ENCODE results near the gene KLHL3. TPM values are rescaled to one million over a fixed set of nuclear protein-coding genes. Genes with fewer than 3 reads are reported as not detected.

KLHL3 gene
- total and polyA plus RNA-seq, 9 of the 15 experiments (the other 6 are each of a cell fraction or from before 2014, with no cell fraction given) = under 0.01 to 1.5 (median 0.22) TPM

DNA sequence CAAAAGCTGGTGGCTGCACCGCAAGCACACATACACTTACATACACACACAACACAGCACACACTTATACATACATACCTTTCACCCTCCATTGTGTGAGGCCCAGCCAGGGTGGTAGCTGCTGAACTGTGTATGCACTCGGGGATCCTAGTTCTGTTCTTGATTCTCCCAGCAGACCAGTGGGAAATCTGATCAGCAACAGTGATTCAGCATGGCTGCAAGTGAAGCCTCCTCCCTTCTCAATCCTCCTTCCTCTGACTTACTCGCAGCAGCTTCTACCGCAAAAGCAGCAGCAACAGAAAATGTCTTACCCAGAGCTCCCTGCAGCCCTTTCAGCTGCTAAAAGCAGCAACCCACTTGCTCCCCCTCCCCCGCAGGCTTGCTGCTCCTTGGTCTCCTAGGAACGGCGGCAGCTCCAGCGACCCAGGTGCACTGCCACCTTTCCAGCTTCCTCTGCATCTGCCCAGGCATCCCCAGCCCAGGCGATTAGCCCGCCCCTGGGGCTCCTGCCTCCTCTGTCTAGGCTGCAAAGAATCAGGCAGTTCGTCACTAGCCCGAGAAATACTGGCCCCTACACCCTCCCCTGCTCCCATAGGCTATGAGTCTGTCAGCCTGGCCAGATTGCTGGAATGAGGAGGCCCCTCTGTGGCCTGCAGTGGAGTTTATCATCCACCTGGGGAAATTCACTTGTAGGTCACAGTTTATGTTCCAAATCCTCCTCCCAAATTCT lies at the start of gene KLHL3 (continued):
- TF ChIP-seq, protein P1, sequence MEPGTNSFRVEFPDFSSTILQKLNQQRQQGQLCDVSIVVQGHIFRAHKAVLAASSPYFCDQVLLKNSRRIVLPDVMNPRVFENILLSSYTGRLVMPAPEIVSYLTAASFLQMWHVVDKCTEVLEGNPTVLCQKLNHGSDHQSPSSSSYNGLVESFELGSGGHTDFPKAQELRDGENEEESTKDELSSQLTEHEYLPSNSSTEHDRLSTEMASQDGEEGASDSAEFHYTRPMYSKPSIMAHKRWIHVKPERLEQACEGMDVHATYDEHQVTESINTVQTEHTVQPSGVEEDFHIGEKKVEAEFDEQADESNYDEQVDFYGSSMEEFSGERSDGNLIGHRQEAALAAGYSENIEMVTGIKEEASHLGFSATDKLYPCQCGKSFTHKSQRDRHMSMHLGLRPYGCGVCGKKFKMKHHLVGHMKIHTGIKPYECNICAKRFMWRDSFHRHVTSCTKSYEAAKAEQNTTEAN (CRISPR knock-in tag; IDR thresholded peaks at IDR 0.05) = no peak

DNA sequence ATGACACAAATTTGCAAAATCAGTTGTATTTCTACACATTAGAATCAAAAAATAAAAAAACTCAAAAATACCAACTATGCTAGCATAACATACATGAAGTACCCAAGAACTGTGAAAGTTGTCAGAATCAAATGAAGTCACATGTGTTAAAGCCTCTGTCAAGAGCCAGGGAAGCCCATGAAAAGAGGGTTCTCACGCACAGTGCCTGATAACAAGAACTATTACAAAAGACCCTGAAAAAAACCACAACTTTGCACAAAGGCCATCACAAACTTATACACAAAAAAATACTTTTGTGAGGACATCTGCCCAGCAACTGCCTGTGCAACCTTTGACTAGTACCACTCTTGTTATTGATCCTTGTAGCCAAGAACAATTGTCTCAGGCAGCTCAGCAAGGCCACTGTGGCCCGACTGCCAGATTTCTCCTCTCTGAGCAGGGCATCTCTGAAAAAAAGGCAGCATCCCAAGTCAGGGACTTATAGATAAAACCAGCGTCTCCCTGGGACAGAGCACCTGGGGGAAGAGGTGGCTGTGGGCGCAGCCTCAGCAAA lies 47.2 kb upstream of the KLHL3 start:
- 6% methylated on average over 4 of the region's 4 CpGs for WGBS (ENCODE audit: insufficient coverage, low coverage, missing lambda C conversion rate)
- no peak overlapping the region for H2AFZ ChIP-seq (ENCODE audit: low read depth, low read length)
- TF ChIP-seq ZNF384 (IDR thresholded peaks at IDR 0.05; ENCODE audit: low read depth, low read length) (no peak), FOXK1 (CRISPR knock-in tag; IDR thresholded peaks at IDR 0.05; ENCODE audit: borderline replicate concordance) (no peak), ZNF77 (CRISPR knock-in tag; IDR thresholded peaks at IDR 0.05) (no peak), SMARCA5 (IDR thresholded peaks at IDR 0.05) (no peak), ZNF217 (CRISPR knock-in tag; IDR thresholded peaks at IDR 0.05) (no peak), ZNF695 (CRISPR knock-in tag; IDR thresholded peaks at IDR 0.05) (no peak), OTX1 (CRISPR knock-in tag; IDR thresholded peaks at IDR 0.05) (no peak), HDAC3 (IDR thresholded peaks at IDR 0.05; ENCODE audit: borderline replicate concordance, partially characterized antibody) (no peak), NFATC3 (IDR thresholded peaks at IDR 0.05) (no peak), ZNF347 (CRISPR knock-in tag; IDR thresholded peaks at IDR 0.05; ENCODE audit: low read depth) (no peak)
- TF ChIP-seq, protein P2, sequence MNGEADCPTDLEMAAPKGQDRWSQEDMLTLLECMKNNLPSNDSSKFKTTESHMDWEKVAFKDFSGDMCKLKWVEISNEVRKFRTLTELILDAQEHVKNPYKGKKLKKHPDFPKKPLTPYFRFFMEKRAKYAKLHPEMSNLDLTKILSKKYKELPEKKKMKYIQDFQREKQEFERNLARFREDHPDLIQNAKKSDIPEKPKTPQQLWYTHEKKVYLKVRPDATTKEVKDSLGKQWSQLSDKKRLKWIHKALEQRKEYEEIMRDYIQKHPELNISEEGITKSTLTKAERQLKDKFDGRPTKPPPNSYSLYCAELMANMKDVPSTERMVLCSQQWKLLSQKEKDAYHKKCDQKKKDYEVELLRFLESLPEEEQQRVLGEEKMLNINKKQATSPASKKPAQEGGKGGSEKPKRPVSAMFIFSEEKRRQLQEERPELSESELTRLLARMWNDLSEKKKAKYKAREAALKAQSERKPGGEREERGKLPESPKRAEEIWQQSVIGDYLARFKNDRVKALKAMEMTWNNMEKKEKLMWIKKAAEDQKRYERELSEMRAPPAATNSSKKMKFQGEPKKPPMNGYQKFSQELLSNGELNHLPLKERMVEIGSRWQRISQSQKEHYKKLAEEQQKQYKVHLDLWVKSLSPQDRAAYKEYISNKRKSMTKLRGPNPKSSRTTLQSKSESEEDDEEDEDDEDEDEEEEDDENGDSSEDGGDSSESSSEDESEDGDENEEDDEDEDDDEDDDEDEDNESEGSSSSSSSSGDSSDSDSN (IDR thresholded peaks at IDR 0.05; ENCODE audit: borderline replicate concordance in 1 of 2, low read depth in 2 of 2, low read length in 2 of 2) = no peak
- TF ChIP-seq, protein P3, sequence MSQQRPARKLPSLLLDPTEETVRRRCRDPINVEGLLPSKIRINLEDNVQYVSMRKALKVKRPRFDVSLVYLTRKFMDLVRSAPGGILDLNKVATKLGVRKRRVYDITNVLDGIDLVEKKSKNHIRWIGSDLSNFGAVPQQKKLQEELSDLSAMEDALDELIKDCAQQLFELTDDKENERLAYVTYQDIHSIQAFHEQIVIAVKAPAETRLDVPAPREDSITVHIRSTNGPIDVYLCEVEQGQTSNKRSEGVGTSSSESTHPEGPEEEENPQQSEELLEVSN (IDR thresholded peaks at IDR 0.05; ENCODE audit: borderline replicate concordance in 1 of 2, extremely low read depth in 1 of 2, insufficient read depth in 1 of 2, insufficient read length in 1 of 2, low read depth in 1 of 2, low read length in 1 of 2, poor library complexity in 1 of 2, severe bottlenecking in 1 of 2) = no peak
- TF ChIP-seq, protein P4, sequence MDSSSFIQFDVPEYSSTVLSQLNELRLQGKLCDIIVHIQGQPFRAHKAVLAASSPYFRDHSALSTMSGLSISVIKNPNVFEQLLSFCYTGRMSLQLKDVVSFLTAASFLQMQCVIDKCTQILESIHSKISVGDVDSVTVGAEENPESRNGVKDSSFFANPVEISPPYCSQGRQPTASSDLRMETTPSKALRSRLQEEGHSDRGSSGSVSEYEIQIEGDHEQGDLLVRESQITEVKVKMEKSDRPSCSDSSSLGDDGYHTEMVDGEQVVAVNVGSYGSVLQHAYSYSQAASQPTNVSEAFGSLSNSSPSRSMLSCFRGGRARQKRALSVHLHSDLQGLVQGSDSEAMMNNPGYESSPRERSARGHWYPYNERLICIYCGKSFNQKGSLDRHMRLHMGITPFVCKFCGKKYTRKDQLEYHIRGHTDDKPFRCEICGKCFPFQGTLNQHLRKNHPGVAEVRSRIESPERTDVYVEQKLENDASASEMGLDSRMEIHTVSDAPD (CRISPR knock-in tag; IDR thresholded peaks at IDR 0.05) = no peak

More for the DNA sequence above, 47.2 kb upstream of the KLHL3 start:
- BruUV-seq (replicated peaks) = no TSS peak
- POLR2A ChIA-PET = interaction anchor here (0.7 kb wide), 1 partner anchor 172 kb away, joined by 3 read pairs; no protein-coding TSS in a partner anchor
- H3K9me3 ChIP-seq (replicated peaks; ENCODE audit: control insufficient read depth, insufficient read depth, low read depth, low read length) = no peaks in the 10 kb centered on the region
- CTCF ChIA-PET (ENCODE audit: low intra/inter-chr PET ratio) = no interaction called here
- DNase-seq (ENCODE audit: extremely low read depth in 1 of 4, low spot score in 3 of 4) (no peak), FAIRE-seq (no peak), ATAC-seq (no peak)
- H3K9ac ChIP-seq (ENCODE audit: insufficient read depth in 1 of 2, low read depth in 2 of 2, low read length in 2 of 2) = no peak overlapping the region
- H3K4me2 ChIP-seq (ENCODE audit: insufficient read depth, low read length) = no peak overlapping the region
- H3K79me2 ChIP-seq (ENCODE audit: control insufficient read depth, insufficient read depth, low read length) = no peaks in the 10 kb centered on the region
- H3K9me1 ChIP-seq (ENCODE audit: control insufficient read depth, insufficient read depth, low read length) = no peaks in the 10 kb centered on the region
- no peak overlapping the region for H3K27ac ChIP-seq (ENCODE audit: extremely low read depth, low read depth, low read length)
- intact Hi-C loops (cut with micrococcal nuclease) (no loop called here), in situ Hi-C loops (cut with MboI) (no loop called here)
- peaks cover 2 to 7% of the 10 kb centered on the region in 2 experiments; a peak in 3 of 5 replicates for H3K27me3 ChIP-seq (ENCODE audit: control insufficient read depth in 2 of 2, insufficient read depth in 2 of 2, low read length in 2 of 2)
- H4K20me1 ChIP-seq (replicated peaks; ENCODE audit: control insufficient read depth, insufficient read depth, low read length) = no peaks in the 10 kb centered on the region
- H3K4me1 ChIP-seq (replicated peaks in 1 of 2; ENCODE audit: control insufficient read depth in 2 of 2, insufficient read depth in 2 of 2, low read length in 2 of 2) = no peaks in the 10 kb centered on the region
- H3K4me3 ChIP-seq = no peak overlapping the region
- H3K36me3 ChIP-seq (ENCODE audit: control insufficient read depth, insufficient read depth, low read length) = no peaks in the 10 kb centered on the region
